HEK293 (cell line): ENCODE results near the gene LYPD3.

Experiments used
- AEBP2 ChIP-seq: fragments of 450-650 bp; formaldehyde crosslinking; IDR thresholded peaks from 2 replicates; pipeline ENCODE4 v1.5.1; 2016; ENCODE audit warnings: missing biosample characterization, missing genetic modification characterization, borderline replicate concordance
- EGR2 ChIP-seq: fragments of 450-650 bp; formaldehyde crosslinking; IDR thresholded peaks from 2 replicates; pipeline ENCODE4 v1.5.1; 2016; ENCODE audit warnings: low read depth, missing biosample characterization, missing genetic modification characterization
- GLIS1 ChIP-seq: fragments of 450-650 bp; formaldehyde crosslinking; IDR thresholded peaks from 2 replicates; pipeline ENCODE4 v1.5.1; 2016; ENCODE audit warnings: missing biosample characterization, missing genetic modification characterization
- HOXC10 ChIP-seq: sonication (generic); formaldehyde crosslinking; IDR thresholded peaks from 2 replicates; pipeline ENCODE4 v1.8.1; 2023; ENCODE audit warnings: mild to moderate bottlenecking, missing genetic modification reagents
- KLF16 ChIP-seq: fragments of 450-650 bp; formaldehyde crosslinking; IDR thresholded peaks from 2 replicates; pipeline ENCODE4 v1.5.1; 2017; ENCODE audit warnings: missing biosample characterization, missing genetic modification characterization
- SETDB1 ChIP-seq: IDR thresholded peaks from one replicate; pipeline ENCODE4 v1.6.1; 2017; ENCODE audit warnings: mild to moderate bottlenecking, low read length, moderate library complexity, mixed read lengths; ENCODE audit not compliant: insufficient read length
- ZBTB11 ChIP-seq: fragments of 450-650 bp; formaldehyde crosslinking; conservative IDR thresholded peaks from 2 replicates; pipeline ENCODE4 v1.5.1; 2016; ENCODE audit warnings: low read depth, missing biosample characterization, missing genetic modification characterization
- ZBTB26 ChIP-seq: fragments of 450-650 bp; formaldehyde crosslinking; optimal IDR thresholded peaks from 2 replicates; pipeline ENCODE3; 2016; ENCODE audit warnings: missing biosample characterization, mild to moderate bottlenecking, missing genetic modification characterization
- ZBTB44 ChIP-seq: fragments of 450-650 bp; IDR thresholded peaks from 2 replicates; pipeline ENCODE4 v1.5.1; 2018; ENCODE audit warnings: missing biosample characterization, mild to moderate bottlenecking, missing genetic modification characterization
- ZBTB6 ChIP-seq: fragments of 450-650 bp; formaldehyde crosslinking; IDR thresholded peaks from 2 replicates; pipeline ENCODE4 v1.5.1; 2017; ENCODE audit warnings: missing biosample characterization, missing genetic modification characterization
- ZBTB8A ChIP-seq: fragments of 450-650 bp; formaldehyde crosslinking; IDR thresholded peaks from 2 replicates; pipeline ENCODE4 v1.5.1; 2016; ENCODE audit warnings: missing biosample characterization, missing genetic modification characterization
- ZFHX2 ChIP-seq: fragments of 450-650 bp; formaldehyde crosslinking; conservative IDR thresholded peaks from 2 replicates; pipeline ENCODE4 v1.5.1; 2016; ENCODE audit warnings: missing biosample characterization, missing genetic modification characterization
- ZNF148 ChIP-seq: fragments of 450-650 bp; formaldehyde crosslinking; IDR thresholded peaks from 2 replicates; pipeline ENCODE4 v1.5.0; 2017; ENCODE audit warnings: missing biosample characterization, missing genetic modification characterization, borderline replicate concordance
- ZNF175 ChIP-seq: fragments of 450-650 bp; formaldehyde crosslinking; IDR thresholded peaks from 2 replicates; pipeline ENCODE4 v1.5.1; 2016; ENCODE audit warnings: missing biosample characterization, missing genetic modification characterization
- ZNF24 ChIP-seq: fragments of 450-650 bp; formaldehyde crosslinking; IDR thresholded peaks from 2 replicates; pipeline ENCODE4 v1.5.1; 2016; ENCODE audit warnings: missing biosample characterization, missing genetic modification characterization
- ZNF335 ChIP-seq: fragments of 450-650 bp; formaldehyde crosslinking; conservative IDR thresholded peaks from 2 replicates; pipeline ENCODE4 v1.5.1; 2016; ENCODE audit warnings: missing biosample characterization, missing genetic modification characterization
- ZNF366 ChIP-seq: fragments of 450-650 bp; formaldehyde crosslinking; conservative IDR thresholded peaks from 2 replicates; pipeline ENCODE4 v1.5.1; 2016; ENCODE audit warnings: missing biosample characterization, missing genetic modification characterization
- ZNF37A ChIP-seq: fragments of 450-650 bp; IDR thresholded peaks from 2 replicates; pipeline ENCODE4 v1.5.1; 2018; ENCODE audit warnings: missing biosample characterization, missing genetic modification characterization
- ZNF529 ChIP-seq: fragments of 450-650 bp; formaldehyde crosslinking; IDR thresholded peaks from 2 replicates; pipeline ENCODE4 v1.5.1; 2017; ENCODE audit warnings: missing genetic modification characterization, missing biosample characterization; ENCODE audit not compliant: insufficient replicate concordance
- ZNF530 ChIP-seq: fragments of 450-650 bp; formaldehyde crosslinking; IDR thresholded peaks from 2 replicates; pipeline ENCODE4 v1.5.1; 2016; ENCODE audit warnings: low read depth, missing biosample characterization, missing genetic modification characterization
- ZNF548 ChIP-seq: fragments of 450-650 bp; formaldehyde crosslinking; IDR thresholded peaks from 2 replicates; pipeline ENCODE4 v1.5.1; 2016; ENCODE audit warnings: missing biosample characterization, missing genetic modification characterization
- ZNF561 ChIP-seq: fragments of 450-650 bp; IDR thresholded peaks from 2 replicates; pipeline ENCODE4 v1.5.1; 2018; ENCODE audit warnings: missing biosample characterization, missing genetic modification characterization, borderline replicate concordance
- ZNF623 ChIP-seq: fragments of 450-650 bp; formaldehyde crosslinking; IDR thresholded peaks from 2 replicates; pipeline ENCODE4 v1.5.1; 2016; ENCODE audit warnings: missing biosample characterization, missing genetic modification characterization
- ZNF629 ChIP-seq: fragments of 450-650 bp; formaldehyde crosslinking; IDR thresholded peaks from 2 replicates; pipeline ENCODE4 v1.5.1; 2017; ENCODE audit warnings: missing biosample characterization, missing genetic modification characterization
- ZNF660 ChIP-seq: fragments of 450-650 bp; IDR thresholded peaks from 2 replicates; pipeline ENCODE4 v1.5.1; 2018; ENCODE audit warnings: missing biosample characterization, mild to moderate bottlenecking, missing genetic modification characterization
- ZNF785 ChIP-seq: fragments of 450-650 bp; formaldehyde crosslinking; IDR thresholded peaks from 2 replicates; pipeline ENCODE4 v1.5.1; 2016; ENCODE audit warnings: missing biosample characterization, missing genetic modification characterization
- ZNF830 ChIP-seq: fragments of 450-650 bp; IDR thresholded peaks from 2 replicates; pipeline ENCODE4 v1.5.0; 2018; ENCODE audit warnings: missing biosample characterization, missing genetic modification characterization, low read depth, mild to moderate bottlenecking, moderate library complexity

LYPD3 gene

GRCh38 chr19:43463381-43464133, 1.9 kb downstream of the LYPD3 start (continued):
- peak; percentile 61 for TF ChIP-seq ZBTB26 (tag by site-specific recombination)
- peak; percentile 96 for TF ChIP-seq ZBTB44
- 0 out of 2 replicates have a peak, but pooled peaks have one; percentile 24 for TF ChIP-seq ZNF366 (tag by site-specific recombination)
- no peak for TF ChIP-seq AEBP2 (tag by site-specific recombination)
- peak; percentile 63; the same call in 1 of the 2 replicates for TF ChIP-seq ZNF629 (tag by site-specific recombination)
- peak; percentile 96 for TF ChIP-seq ZNF335
- peak; percentile 85 for TF ChIP-seq ZFHX2
- 0 out of 2 replicates have a peak, but pooled peaks have one; percentile 34 for TF ChIP-seq ZBTB11 (tag by site-specific recombination)
- peak; percentile 40; the same call in 1 of the 2 replicates for TF ChIP-seq ZNF785 (tag by site-specific recombination)
- no peak for TF ChIP-seq SETDB1
- no peak for TF ChIP-seq ZNF529 (tag by site-specific recombination)
- no peak for TF ChIP-seq ZNF830 (tag by site-specific recombination)
- peak; percentile 48; the same call in 1 of the 2 replicates for TF ChIP-seq ZNF660 (tag by site-specific recombination)
- TF ChIP-seq ZNF530 (tag by site-specific recombination): no peak
- TF ChIP-seq ZNF561 (tag by site-specific recombination): 0 out of 2 replicates have a peak, but pooled peaks have one; percentile 42
- TF ChIP-seq HOXC10 (CRISPR knock-in tag): no peak
- TF ChIP-seq ZNF175 (tag by site-specific recombination): no peak
- TF ChIP-seq ZNF623: no peak
- peak; percentile 73; the same call in 1 of the 2 replicates for TF ChIP-seq ZNF24 (tag by site-specific recombination)
- TF ChIP-seq ZNF148 (tag by site-specific recombination): no peak
- peak; percentile 74 for TF ChIP-seq EGR2 (tag by site-specific recombination)
- no peak for TF ChIP-seq ZBTB6
- no peak for TF ChIP-seq ZNF37A (tag by site-specific recombination)
- TF ChIP-seq GLIS1 (tag by site-specific recombination): peak; percentile 78
- TF ChIP-seq ZBTB8A: 0 out of 2 replicates have a peak, but pooled peaks have one; percentile 7
- no peak for TF ChIP-seq ZNF548
- peak; percentile 82 for TF ChIP-seq KLF16 (tag by site-specific recombination)
